Measurements from ENCODE around the gene TSPEAR. TPM values are rescaled to one million over a fixed set of nuclear protein-coding genes. Genes with fewer than 3 reads are reported as not detected.

Gene TSPEAR
- total and polyA plus RNA-seq, 2 of the 13 experiments (the other 11 are each of a cell fraction or from before 2014, with no cell fraction given), result 0.07 to 0.32 TPM

DNA sequence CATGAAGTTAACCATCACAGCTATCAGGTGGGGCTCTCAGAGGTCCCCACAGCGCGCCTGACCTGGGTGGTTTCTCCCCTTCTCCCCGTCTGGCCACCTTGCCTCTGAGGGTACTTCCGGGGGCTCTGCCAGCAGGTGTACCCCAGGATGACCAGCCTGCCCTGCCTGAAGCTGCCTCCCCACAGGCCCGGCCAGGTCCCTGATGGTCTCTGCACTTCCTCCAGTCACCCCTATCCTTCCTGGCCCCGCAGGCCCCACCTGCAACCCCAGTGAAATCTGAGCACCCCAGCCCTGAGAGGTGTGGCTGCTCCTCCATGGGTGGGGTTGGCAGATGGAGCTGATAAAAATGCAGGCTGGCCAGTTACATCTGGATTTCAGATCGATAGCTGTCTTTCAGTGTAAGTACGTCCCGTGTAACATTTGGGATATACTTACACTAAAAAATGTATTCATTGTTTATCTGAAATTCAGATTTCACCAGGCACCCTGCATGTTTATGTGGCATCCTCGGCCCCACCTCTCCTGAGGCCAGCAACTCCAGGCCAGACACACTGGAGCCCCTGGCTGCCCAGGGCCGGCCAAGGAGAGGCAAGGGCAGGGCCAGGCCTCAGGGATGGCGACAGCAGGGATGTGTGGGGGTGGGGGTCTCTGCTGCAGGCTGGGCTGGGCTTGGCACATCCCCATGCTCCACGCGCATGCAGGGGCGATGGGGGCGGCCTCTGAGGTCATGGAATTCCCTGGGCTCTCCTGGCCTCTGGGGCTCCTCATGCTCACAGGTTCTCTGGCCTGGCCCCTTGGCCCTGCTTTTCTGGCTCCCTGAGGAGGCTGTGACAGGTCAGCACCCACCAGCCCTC, 230.9 kb downstream of the TSPEAR start (continued):
- TF ChIP-seq, protein P1, sequence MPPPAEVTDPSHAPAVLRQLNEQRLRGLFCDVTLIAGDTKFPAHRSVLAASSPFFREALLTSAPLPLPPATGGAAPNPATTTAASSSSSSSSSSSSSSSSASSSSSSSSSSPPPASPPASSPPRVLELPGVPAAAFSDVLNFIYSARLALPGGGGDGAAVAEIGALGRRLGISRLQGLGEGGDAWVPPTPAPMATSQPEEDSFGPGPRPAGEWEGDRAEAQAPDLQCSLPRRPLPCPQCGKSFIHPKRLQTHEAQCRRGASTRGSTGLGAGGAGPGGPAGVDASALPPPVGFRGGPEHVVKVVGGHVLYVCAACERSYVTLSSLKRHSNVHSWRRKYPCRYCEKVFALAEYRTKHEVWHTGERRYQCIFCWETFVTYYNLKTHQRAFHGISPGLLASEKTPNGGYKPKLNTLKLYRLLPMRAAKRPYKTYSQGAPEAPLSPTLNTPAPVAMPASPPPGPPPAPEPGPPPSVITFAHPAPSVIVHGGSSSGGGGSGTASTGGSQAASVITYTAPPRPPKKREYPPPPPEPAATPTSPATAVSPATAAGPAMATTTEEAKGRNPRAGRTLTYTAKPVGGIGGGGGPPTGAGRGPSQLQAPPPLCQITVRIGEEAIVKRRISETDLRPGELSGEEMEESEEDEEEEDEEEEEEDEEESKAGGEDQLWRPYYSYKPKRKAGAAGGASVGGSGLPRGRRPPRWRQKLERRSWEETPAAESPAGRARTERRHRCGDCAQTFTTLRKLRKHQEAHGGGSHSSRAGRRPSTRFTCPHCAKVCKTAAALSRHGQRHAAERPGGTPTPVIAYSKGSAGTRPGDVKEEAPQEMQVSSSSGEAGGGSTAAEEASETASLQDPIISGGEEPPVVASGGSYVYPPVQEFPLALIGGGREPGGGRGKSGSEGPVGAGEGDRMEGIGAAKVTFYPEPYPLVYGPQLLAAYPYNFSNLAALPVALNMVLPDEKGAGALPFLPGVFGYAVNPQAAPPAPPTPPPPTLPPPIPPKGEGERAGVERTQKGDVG (CRISPR knock-in tag; IDR thresholded peaks at IDR 0.05; ENCODE audit: borderline replicate concordance), result 0 out of 2 replicates have a peak, but pooled peaks have one; percentile 28
- TF ChIP-seq TMF1 (CRISPR knock-in tag; IDR thresholded peaks at IDR 0.05; ENCODE audit: low read depth) (no peak), ZNF746 (CRISPR knock-in tag; IDR thresholded peaks at IDR 0.05) (0 out of 2 replicates have a peak, but pooled peaks have one; percentile 29), HOXD1 (CRISPR knock-in tag; IDR thresholded peaks at IDR 0.05) (no peak), SOX5 (CRISPR knock-in tag; IDR thresholded peaks at IDR 0.05; ENCODE audit: borderline replicate concordance) (no peak), ERF (CRISPR knock-in tag; IDR thresholded peaks at IDR 0.05) (no peak), ZNF451 (CRISPR knock-in tag; IDR thresholded peaks at IDR 0.05) (no peak), RARA (CRISPR knock-in tag; IDR thresholded peaks at IDR 0.05) (0 out of 2 replicates have a peak, but pooled peaks have one; percentile 8), ZFX (CRISPR knock-in tag; IDR thresholded peaks at IDR 0.05; ENCODE audit: low read depth) (peak; percentile 34; the same call in 1 of the 2 replicates), ZNF563 (CRISPR knock-in tag; IDR thresholded peaks at IDR 0.05) (0 out of 2 replicates have a peak, but pooled peaks have one; percentile 25)
